ENCODE data around the gene GPNMB. TPM values are rescaled to one million over a fixed set of nuclear protein-coding genes. Genes with fewer than 3 reads are reported as not detected.

GPNMB gene
- total and polyA plus RNA-seq, 10 of the 15 experiments (the other 5 are each of a cell fraction or from before 2014, with no cell fraction given) = 5.9 to 22.3 (median 10.0) TPM

- TF ChIP-seq, protein P1, sequence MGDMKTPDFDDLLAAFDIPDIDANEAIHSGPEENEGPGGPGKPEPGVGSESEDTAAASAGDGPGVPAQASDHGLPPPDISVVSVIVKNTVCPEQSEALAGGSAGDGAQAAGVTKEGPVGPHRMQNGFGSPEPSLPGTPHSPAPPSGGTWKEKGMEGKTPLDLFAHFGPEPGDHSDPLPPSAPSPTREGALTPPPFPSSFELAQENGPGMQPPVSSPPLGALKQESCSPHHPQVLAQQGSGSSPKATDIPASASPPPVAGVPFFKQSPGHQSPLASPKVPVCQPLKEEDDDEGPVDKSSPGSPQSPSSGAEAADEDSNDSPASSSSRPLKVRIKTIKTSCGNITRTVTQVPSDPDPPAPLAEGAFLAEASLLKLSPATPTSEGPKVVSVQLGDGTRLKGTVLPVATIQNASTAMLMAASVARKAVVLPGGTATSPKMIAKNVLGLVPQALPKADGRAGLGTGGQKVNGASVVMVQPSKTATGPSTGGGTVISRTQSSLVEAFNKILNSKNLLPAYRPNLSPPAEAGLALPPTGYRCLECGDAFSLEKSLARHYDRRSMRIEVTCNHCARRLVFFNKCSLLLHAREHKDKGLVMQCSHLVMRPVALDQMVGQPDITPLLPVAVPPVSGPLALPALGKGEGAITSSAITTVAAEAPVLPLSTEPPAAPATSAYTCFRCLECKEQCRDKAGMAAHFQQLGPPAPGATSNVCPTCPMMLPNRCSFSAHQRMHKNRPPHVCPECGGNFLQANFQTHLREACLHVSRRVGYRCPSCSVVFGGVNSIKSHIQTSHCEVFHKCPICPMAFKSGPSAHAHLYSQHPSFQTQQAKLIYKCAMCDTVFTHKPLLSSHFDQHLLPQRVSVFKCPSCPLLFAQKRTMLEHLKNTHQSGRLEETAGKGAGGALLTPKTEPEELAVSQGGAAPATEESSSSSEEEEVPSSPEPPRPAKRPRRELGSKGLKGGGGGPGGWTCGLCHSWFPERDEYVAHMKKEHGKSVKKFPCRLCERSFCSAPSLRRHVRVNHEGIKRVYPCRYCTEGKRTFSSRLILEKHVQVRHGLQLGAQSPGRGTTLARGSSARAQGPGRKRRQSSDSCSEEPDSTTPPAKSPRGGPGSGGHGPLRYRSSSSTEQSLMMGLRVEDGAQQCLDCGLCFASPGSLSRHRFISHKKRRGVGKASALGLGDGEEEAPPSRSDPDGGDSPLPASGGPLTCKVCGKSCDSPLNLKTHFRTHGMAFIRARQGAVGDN (IDR thresholded peaks at IDR 0.05) = peak; percentile 61; the same call in 1 of the 2 replicates
- TF ChIP-seq NRF1 (conservative IDR thresholded peaks at IDR 0.05; ENCODE audit: low read depth, low read length) (no peak), IKZF1 (conservative IDR thresholded peaks at IDR 0.05) (peak; percentile 76), SPI1 (IDR thresholded peaks at IDR 0.05; ENCODE audit: borderline replicate concordance, insufficient read depth, low read depth, low read length) (peak; percentile 93), DPF2 (IDR thresholded peaks at IDR 0.05) (peak; percentile 78)
Measured at GRCh38 chr7:23247603-23248335, 1.2 kb downstream of the GPNMB start (continued).

- peaks cover 3% of the 10 kb centered on the region; the same call in 2 of the 3 replicates for H3K9me3 ChIP-seq (replicated peaks; ENCODE audit: control insufficient read depth, insufficient read depth, low read length)
- POLR2A ChIA-PET = interaction anchor here (0.6 kb wide), 1 partner anchor 51 kb away, joined by 3 read pairs; no protein-coding TSS in a partner anchor
- TF ChIP-seq ZNF384 (IDR thresholded peaks at IDR 0.05; ENCODE audit: borderline replicate concordance, low read depth, low read length) (no peak), RBBP5 (conservative IDR thresholded peaks at IDR 0.05) (no peak), USF1 (IDR thresholded peaks at IDR 0.05; ENCODE audit: borderline replicate concordance, extremely low read length, insufficient read depth, low read depth, low read length) (no peak), SREBF2 (IDR thresholded peaks at IDR 0.05; ENCODE audit: low read length) (no peak), SUPT20H (IDR thresholded peaks at IDR 0.05; ENCODE audit: borderline replicate concordance, control insufficient read depth, low read depth, low read length) (no peak)
- TF ChIP-seq, protein P2, sequence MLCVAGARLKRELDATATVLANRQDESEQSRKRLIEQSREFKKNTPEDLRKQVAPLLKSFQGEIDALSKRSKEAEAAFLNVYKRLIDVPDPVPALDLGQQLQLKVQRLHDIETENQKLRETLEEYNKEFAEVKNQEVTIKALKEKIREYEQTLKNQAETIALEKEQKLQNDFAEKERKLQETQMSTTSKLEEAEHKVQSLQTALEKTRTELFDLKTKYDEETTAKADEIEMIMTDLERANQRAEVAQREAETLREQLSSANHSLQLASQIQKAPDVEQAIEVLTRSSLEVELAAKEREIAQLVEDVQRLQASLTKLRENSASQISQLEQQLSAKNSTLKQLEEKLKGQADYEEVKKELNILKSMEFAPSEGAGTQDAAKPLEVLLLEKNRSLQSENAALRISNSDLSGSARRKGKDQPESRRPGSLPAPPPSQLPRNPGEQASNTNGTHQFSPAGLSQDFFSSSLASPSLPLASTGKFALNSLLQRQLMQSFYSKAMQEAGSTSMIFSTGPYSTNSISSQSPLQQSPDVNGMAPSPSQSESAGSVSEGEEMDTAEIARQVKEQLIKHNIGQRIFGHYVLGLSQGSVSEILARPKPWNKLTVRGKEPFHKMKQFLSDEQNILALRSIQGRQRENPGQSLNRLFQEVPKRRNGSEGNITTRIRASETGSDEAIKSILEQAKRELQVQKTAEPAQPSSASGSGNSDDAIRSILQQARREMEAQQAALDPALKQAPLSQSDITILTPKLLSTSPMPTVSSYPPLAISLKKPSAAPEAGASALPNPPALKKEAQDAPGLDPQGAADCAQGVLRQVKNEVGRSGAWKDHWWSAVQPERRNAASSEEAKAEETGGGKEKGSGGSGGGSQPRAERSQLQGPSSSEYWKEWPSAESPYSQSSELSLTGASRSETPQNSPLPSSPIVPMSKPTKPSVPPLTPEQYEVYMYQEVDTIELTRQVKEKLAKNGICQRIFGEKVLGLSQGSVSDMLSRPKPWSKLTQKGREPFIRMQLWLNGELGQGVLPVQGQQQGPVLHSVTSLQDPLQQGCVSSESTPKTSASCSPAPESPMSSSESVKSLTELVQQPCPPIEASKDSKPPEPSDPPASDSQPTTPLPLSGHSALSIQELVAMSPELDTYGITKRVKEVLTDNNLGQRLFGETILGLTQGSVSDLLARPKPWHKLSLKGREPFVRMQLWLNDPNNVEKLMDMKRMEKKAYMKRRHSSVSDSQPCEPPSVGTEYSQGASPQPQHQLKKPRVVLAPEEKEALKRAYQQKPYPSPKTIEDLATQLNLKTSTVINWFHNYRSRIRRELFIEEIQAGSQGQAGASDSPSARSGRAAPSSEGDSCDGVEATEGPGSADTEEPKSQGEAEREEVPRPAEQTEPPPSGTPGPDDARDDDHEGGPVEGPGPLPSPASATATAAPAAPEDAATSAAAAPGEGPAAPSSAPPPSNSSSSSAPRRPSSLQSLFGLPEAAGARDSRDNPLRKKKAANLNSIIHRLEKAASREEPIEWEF (IDR thresholded peaks at IDR 0.05; ENCODE audit: insufficient replicate concordance, low read depth, low read length) = no peak
Measured at GRCh38 chr7:23249486-23249885, 2.9 kb downstream of the GPNMB start.

More at GRCh38 chr7:23249486-23249885, 2.9 kb downstream of the GPNMB start:
- no TSS peak for BruUV-seq (replicated peaks)
- Histone ChIP-seq H3K27me3 (replicated peaks in 1 of 2; ENCODE audit: control insufficient read depth in 2 of 2, insufficient read depth in 2 of 2, low read length in 1 of 2) (0 out of 4 replicates have a peak, but pooled peaks cover 0 to 5% of the 10 kb centered on the region in 2 experiments), H3K4me3 (no peak overlapping the region), H2AFZ (ENCODE audit: control insufficient read depth, low read depth, low read length) (no peak overlapping the region), H3K4me1 (ENCODE audit: control insufficient read depth, insufficient read depth, low read length) (no peaks in the 10 kb centered on the region; the same call in 1 of the 2 replicates), H3K9ac (ENCODE audit: control insufficient read depth, insufficient read depth, low read length) (no peak overlapping the region), H3K79me2 (ENCODE audit: control insufficient read depth, insufficient read depth, low read length) (no peaks in the 10 kb centered on the region), H3K4me2 (ENCODE audit: control insufficient read depth, insufficient read depth) (no peak overlapping the region), H3K36me3 (ENCODE audit: control insufficient read depth in 2 of 2, insufficient read depth in 2 of 2, low read length in 1 of 2) (no peaks in the 10 kb centered on the region), H3K27ac (ENCODE audit: control insufficient read depth, insufficient read depth) (no peak overlapping the region), H4K20me1 (ENCODE audit: control insufficient read depth, insufficient read depth) (no peaks in the 10 kb centered on the region)
- SMC1A ChIA-PET (ENCODE audit: uncharacterized antibody, unreplicated experiment) = interaction anchor here (0.8 to 1.4 kb wide), 2 partner anchors 13 to 291 kb away, joined by 3 to 4 read pairs; no protein-coding TSS in a partner anchor
- FAIRE-seq (no peak), DNase-seq (ENCODE audit: low read depth, low spot score) (no peak), ATAC-seq (no peak)
- RAD21 ChIA-PET (ENCODE audit: unreplicated experiment) = no interaction called here
- CTCF ChIA-PET = interaction anchor here (1.3 kb wide), 1 partner anchor 12 kb away, joined by 5 read pairs; no protein-coding TSS in a partner anchor
- intact Hi-C loops (cut with micrococcal nuclease; ENCODE audit: unreplicated experiment) (no loop called here), in situ Hi-C loops (cut with MboI) (no loop called here)

Data from GM12878 (cell line).